HEK293T (cell line): ENCODE data around the gene PDPK1.

ENCODE experiments used
- CTCF ChIA-PET: fragments of 350-600 bp; formaldehyde crosslinking; extraction: SDS; loops from one replicate; lab custom pipeline; 2021; ENCODE audit warnings: antibody characterized with exemption, inconsistent platforms; lab: Yijun Ruan, JAX
- POLR2A ChIA-PET: fragments of 350-600 bp; formaldehyde crosslinking; extraction: SDS; loops from one replicate; lab custom pipeline; 2020; ENCODE audit warnings: antibody characterized with exemption, inconsistent platforms; lab: Yijun Ruan, JAX
- DNase-seq: peaks from one replicate; pipeline ENCODE4 v3.0.0; 2012; ENCODE audit warnings: mixed read lengths; ENCODE audit errors: extremely low spot score
- ARNT ChIP-seq: fragments of 450-650 bp; IDR thresholded peaks from 2 replicates; pipeline ENCODE4 v1.6.1; 2017; ENCODE audit warnings: mild to moderate bottlenecking
- BHLHE40 ChIP-seq: fragments of 450-650 bp; IDR thresholded peaks from 2 replicates; pipeline ENCODE4 v1.6.1; 2016; ENCODE audit warnings: mild to moderate bottlenecking, moderate library complexity, borderline replicate concordance
- CTBP1 ChIP-seq: fragments of 450-650 bp; IDR thresholded peaks from 2 replicates; pipeline ENCODE4 v1.6.1; 2016; ENCODE audit warnings: borderline replicate concordance
- ELF4 ChIP-seq: fragments of 450-650 bp; IDR thresholded peaks from 2 replicates; pipeline ENCODE4 v1.6.1; 2017; ENCODE audit warnings: antibody characterized with exemption
- FOXA1 ChIP-seq: fragments of 450-650 bp; IDR thresholded peaks from 2 replicates; pipeline ENCODE4 v1.6.1; 2016; ENCODE audit warnings: mild to moderate bottlenecking
- FOXK2 ChIP-seq: fragments of 450-650 bp; IDR thresholded peaks from 2 replicates; pipeline ENCODE4 v1.6.1; 2016; ENCODE audit warnings: mild to moderate bottlenecking
- FOXM1 ChIP-seq: fragments of 450-650 bp; IDR thresholded peaks from 2 replicates; pipeline ENCODE4 v1.6.1; 2017; ENCODE audit warnings: mild to moderate bottlenecking, borderline replicate concordance
- HDGF ChIP-seq: fragments of 450-650 bp; IDR thresholded peaks from 2 replicates; pipeline ENCODE4 v1.6.1; 2017; ENCODE audit warnings: antibody characterized with exemption, borderline replicate concordance
- L3MBTL2 ChIP-seq: fragments of 450-650 bp; conservative IDR thresholded peaks from 2 replicates; pipeline ENCODE4 v1.6.1; 2016; ENCODE audit warnings: mild to moderate bottlenecking
- LEF1 ChIP-seq: fragments of 450-650 bp; IDR thresholded peaks from 2 replicates; pipeline ENCODE4 v1.6.1; 2017; ENCODE audit warnings: mild to moderate bottlenecking, borderline replicate concordance
- NFRKB ChIP-seq: fragments of 450-650 bp; IDR thresholded peaks from 2 replicates; pipeline ENCODE4 v1.6.1; 2016; ENCODE audit warnings: mild to moderate bottlenecking, moderate library complexity
- SP1 ChIP-seq: fragments of 450-650 bp; IDR thresholded peaks from 2 replicates; pipeline ENCODE4 v1.6.1; 2017
- SUZ12 ChIP-seq: fragments of 450-650 bp; IDR thresholded peaks from 2 replicates; pipeline ENCODE4 v1.6.1; 2016; ENCODE audit warnings: mild to moderate bottlenecking
- TARDBP ChIP-seq: fragments of 450-650 bp; IDR thresholded peaks from 2 replicates; pipeline ENCODE4 v1.6.1; 2016
- ZNF384 ChIP-seq: fragments of 450-650 bp; IDR thresholded peaks from 2 replicates; pipeline ENCODE4 v1.6.1; 2016
- TF ChIP-seq, protein P1 (sequence below): fragments of 450-650 bp; IDR thresholded peaks from 2 replicates; pipeline ENCODE4 v1.6.1; 2016

The PDPK1 gene

DNA sequence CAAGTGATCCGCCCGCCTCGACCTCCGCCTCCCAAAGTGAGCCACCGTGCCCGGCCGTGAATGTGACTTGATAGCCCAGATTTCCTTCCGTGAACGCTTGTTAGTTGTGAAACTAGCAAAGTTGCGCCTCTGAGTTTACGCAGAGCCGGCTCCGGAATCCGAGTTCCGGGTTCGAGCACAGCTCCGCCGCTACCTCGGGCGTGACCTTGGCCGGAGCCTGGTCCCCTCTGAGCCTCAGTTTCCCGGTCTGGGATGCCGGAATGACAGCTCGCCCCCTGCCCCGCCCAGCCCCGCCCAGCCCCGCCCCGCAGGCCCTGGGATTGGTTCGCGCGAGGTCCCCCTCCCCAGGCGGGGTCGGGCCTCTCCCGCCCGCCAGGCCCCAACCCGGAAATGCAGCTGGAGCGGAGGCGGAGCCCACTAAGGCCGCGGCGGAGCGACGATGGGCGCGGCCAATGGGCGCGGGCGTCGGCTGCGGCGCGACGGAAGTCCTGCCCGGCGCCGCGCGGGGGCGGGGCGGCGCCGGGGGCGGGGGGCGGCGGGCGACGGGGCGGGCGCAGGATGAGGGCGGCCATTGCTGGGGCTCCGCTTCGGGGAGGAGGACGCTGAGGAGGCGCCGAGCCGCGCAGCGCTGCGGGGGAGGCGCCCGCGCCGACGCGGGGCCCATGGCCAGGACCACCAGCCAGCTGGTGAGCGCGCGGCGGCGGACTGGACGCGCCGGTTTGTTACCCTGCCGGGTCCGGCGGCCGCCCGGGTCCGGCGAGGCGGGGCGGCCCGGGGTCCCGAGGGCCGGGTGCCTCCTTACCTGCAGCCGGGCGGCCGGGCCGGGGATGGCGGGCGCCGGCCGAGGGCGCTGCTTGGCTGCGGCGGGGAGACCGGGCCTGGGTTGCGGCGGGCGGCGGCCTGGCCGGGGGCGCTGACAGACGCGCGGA is at the start of gene PDPK1:
TSS of gene PDPK1 (plus strand) at position 571 of the 929 bp plus-strand sequence. CDS start at position 663, 92 bp downstream.
- DNase-seq, result peak; percentile 92
- CTCF ChIA-PET, result no interaction called here
- TF ChIP-seq, protein P1, sequence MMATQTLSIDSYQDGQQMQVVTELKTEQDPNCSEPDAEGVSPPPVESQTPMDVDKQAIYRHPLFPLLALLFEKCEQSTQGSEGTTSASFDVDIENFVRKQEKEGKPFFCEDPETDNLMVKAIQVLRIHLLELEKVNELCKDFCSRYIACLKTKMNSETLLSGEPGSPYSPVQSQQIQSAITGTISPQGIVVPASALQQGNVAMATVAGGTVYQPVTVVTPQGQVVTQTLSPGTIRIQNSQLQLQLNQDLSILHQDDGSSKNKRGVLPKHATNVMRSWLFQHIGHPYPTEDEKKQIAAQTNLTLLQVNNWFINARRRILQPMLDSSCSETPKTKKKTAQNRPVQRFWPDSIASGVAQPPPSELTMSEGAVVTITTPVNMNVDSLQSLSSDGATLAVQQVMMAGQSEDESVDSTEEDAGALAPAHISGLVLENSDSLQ, result peak; percentile 90
- TF ChIP-seq CTBP1, result no peak
- POLR2A ChIA-PET, result interaction anchor here (0.7 to 1.6 kb wide), 4 partner anchors 23 to 382 kb away, joined by 3 read pairs; partner anchors contain the start of gene TRAF7

DNA sequence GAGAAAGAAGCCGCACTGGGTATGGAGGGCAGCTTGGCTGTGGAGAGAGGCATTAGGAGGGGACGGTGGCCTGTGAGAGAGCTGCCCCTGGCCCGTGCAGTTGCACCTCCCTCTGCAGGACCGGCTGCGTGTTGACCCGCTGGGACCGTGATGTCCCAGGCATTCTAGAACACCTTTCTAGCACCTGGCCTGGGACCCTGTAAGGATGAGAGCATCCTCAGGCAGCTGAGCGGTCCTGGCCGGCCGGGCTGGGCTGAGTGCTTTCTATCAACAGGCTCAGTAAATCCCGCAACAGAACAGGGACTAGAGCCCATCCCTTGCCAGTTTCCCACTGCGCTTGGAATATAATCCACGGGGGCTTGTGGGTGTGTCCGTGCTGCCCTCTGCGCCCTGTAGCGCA is 48.2 kb upstream of the PDPK1 start:
- ChIA-PET POLR2A (interaction anchor here (0.7 kb wide), 1 partner anchor 15 kb away, joined by 3 read pairs; no protein-coding TSS in a partner anchor), CTCF (no interaction called here)
- TF ChIP-seq FOXK2 (no peak), CTBP1 (no peak), L3MBTL2 (no peak), SUZ12 (no peak), LEF1 (no peak), ELF4 (no peak)
- TF ChIP-seq, protein P1, result no peak
- DNase-seq, result no peak

DNA sequence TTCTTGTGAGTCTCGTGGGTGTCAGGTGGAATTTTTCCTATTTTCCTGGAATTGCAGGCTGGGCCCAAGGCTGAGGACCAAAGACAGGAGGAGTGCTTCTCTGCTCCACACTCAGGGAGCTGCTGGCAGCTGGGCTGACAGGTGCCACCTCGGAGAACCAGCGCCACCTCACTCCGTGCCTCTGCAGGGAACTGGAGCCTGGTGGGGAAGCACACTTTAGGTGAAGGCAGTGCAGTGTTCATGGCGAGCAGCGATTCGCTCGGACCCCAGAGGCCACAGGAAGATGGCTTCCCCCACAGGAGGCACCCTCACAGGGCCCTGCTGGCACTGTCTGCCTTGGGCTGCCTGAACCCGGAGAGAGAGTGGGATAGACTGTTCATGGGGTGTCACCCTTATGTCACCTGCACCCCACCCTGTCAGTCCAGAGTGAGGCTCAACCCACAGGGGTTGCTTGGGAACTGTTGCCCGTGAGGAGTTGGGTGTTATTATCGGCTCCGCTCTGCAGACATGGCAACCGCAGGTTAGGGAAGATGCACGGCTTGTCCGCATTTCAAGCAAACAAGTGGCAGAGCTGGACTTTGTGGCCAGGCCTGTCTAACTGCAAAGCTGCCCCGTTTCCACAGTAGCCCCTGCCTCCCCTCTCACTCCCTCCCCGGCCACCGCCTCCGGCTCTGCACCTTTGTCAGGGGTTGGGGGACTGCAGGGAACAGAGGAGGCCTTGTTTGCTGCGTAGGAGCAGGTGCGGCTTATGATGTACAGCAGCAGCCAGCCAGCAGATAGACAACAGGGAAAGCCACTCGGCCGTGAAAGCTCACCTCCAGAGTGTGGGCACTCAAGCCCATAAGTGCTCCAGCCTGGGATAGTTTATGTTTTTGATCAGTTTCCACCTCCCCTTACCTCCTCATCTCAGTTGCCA is 47.4 kb upstream of the PDPK1 start:
- TF ChIP-seq CTBP1 (no peak), L3MBTL2 (no peak), ZNF384 (no peak), NFRKB (no peak), ARNT (no peak), BHLHE40 (no peak), SUZ12 (no peak)
- ChIA-PET POLR2A (interaction anchor here (0.7 kb wide), 1 partner anchor 16 kb away, joined by 3 read pairs; no protein-coding TSS in a partner anchor), CTCF (no interaction called here)
- no peak for DNase-seq

DNA sequence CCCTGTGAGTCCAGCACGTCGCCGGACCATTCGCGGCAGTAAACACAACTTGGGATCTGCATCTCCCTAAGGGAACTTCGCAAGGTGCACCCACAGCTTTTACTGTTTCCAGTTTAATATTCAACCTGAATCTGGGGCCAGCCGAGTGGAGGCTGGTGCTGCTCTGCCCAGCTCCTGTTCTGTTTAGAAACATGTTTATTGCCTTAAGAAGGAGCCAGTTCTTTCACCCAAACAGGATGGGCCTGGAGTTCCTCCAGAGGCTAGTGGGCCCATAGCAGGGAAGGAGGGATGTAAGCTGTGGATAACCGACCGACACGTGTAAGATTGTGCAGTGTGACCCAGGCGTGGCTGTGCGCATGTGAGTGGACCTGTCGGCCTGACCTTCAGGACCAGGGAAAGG is 45.5 kb upstream of the PDPK1 start:
- no peak for TF ChIP-seq SP1
- TF ChIP-seq BHLHE40, result no peak
- no peak for TF ChIP-seq NFRKB
- TF ChIP-seq, protein P1, result no peak
- TF ChIP-seq CTBP1, result no peak
- TF ChIP-seq ZNF384, result no peak
- TF ChIP-seq FOXA1, result no peak
- no peak for TF ChIP-seq LEF1
- no peak for TF ChIP-seq ELF4
- TF ChIP-seq FOXK2, result no peak
- TF ChIP-seq FOXM1, result no peak
- DNase-seq, result no peak
- CTCF ChIA-PET, result interaction anchor here (0.7 kb wide), 1 partner anchor 9 kb away, joined by 3 read pairs; no protein-coding TSS in a partner anchor
- POLR2A ChIA-PET, result no interaction called here

DNA sequence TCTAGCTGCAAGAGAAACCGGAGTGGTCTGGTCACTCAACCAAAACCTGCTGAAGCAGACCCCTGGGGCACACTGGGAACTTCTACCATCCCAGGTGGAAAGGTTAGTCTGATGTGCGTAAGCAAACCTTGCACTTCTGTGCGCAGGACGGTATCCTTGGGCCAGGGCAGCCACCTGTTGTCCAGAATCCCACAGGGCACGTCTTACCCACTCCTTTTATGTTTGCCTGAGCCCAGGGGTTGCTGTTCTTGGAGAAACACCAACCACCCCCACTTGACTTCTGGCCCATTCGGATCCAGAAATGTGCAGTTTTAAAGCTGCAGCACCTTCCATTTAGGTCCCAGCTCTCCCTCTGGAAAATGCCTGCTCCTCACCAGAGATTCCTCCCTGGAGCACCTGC is 44.2 kb upstream of the PDPK1 start:
- ChIA-PET POLR2A (no interaction called here), CTCF (no interaction called here)
- TF ChIP-seq FOXM1 (no peak), ZNF384 (no peak), TARDBP (no peak), LEF1 (no peak), ARNT (no peak), BHLHE40 (no peak), FOXK2 (no peak), FOXA1 (no peak), CTBP1 (no peak), L3MBTL2 (no peak), SP1 (no peak), NFRKB (no peak), ELF4 (no peak), HDGF (no peak), SUZ12 (no peak)
- no peak for DNase-seq

DNA sequence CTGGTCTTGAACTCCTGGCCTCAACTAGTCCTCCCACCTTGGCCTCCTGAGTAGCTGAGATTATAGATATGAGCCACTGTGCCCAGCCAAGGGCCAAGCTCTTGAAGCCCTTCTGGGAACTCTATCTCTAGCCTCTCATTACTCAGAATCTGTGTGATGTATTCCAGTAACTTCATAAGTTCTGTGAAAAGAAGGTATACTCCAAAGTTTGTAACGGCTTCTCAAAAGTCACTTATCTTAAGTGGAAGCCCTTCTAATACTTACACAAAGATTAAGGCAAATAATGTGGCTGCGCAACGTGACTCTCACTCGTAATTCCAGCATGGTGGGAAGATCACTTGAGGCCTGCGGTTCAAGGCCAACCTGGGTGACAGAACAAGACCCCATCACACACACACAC is 43.2 kb upstream of the PDPK1 start:
- POLR2A ChIA-PET, result no interaction called here
- TF ChIP-seq L3MBTL2 (no peak), SP1 (no peak), NFRKB (no peak), SUZ12 (no peak), ZNF384 (no peak), ARNT (no peak)
- CTCF ChIA-PET, result no interaction called here
- DNase-seq, result no peak
